GM12891 (cell line): Measurements from ENCODE around the gene OTUB1.

Experiments used
- DNase-seq: peaks from one replicate; pipeline ENCODE4 v3.0.0; 2011; ENCODE audit warnings: low spot score; ENCODE audit not compliant: insufficient read length
- FAIRE-seq: peaks from 2 replicates; lab custom pipeline; 2011; peaks lifted over from hg19 to GRCh38; lab: Jason Lieb, UNC
- PAX5 ChIP-seq: IDR thresholded peaks from 2 replicates; pipeline ENCODE4 v1.6.1; 2011; ENCODE audit warnings: low read length, moderate library complexity, mild to moderate bottlenecking; ENCODE audit not compliant: insufficient read depth, severe bottlenecking
- POLR2A ChIP-seq: IDR thresholded peaks from 2 replicates; pipeline ENCODE4 v1.6.1; 2011; ENCODE audit warnings: low read depth, low read length, control low read depth
- POLR2AphosphoS5 ChIP-seq: IDR thresholded peaks from 2 replicates; pipeline ENCODE4 v1.6.1; 2011; ENCODE audit warnings: low read depth, low read length, control low read depth
- POU2F2 ChIP-seq: IDR thresholded peaks from 2 replicates; pipeline ENCODE4 v1.6.1; 2011; ENCODE audit warnings: low read depth, mild to moderate bottlenecking, control low read depth, low read length, moderate library complexity
- SPI1 ChIP-seq: IDR thresholded peaks from 2 replicates; pipeline ENCODE4 v1.6.1; 2011; ENCODE audit warnings: low read depth, low read length, control low read depth
- TAF1 ChIP-seq: IDR thresholded peaks from 2 replicates; pipeline ENCODE4 v1.6.1; 2011; ENCODE audit warnings: low read depth, low read length, control low read depth

Gene OTUB1

GRCh38 chr11:64006398-64006797 is 20.2 kb downstream of the OTUB1 start:
- no peak for FAIRE-seq
- TF ChIP-seq TAF1: no peak
- TF ChIP-seq POU2F2: no peak
- TF ChIP-seq PAX5: no peak
- TF ChIP-seq POLR2AphosphoS5: no peak
- TF ChIP-seq SPI1: no peak
- TF ChIP-seq POLR2A: no peak
- DNase-seq: no peak

- TF ChIP-seq POLR2AphosphoS5 (no peak), SPI1 (no peak), POLR2A (no peak), PAX5 (no peak), TAF1 (no peak), POU2F2 (no peak)
- FAIRE-seq: no peak
- no peak for DNase-seq
These were observed 21.0 kb downstream of the OTUB1 start for GRCh38 chr11:64007160-64007628.

GRCh38 chr11:64007629-64008282 is 21.5 kb downstream of the OTUB1 start:
- TF ChIP-seq POU2F2: no peak
- no peak for TF ChIP-seq POLR2AphosphoS5
- no peak for TF ChIP-seq PAX5
- no peak for TF ChIP-seq POLR2A
- TF ChIP-seq SPI1: no peak
- TF ChIP-seq TAF1: no peak
- no peak for FAIRE-seq
- DNase-seq: no peak

DNA sequence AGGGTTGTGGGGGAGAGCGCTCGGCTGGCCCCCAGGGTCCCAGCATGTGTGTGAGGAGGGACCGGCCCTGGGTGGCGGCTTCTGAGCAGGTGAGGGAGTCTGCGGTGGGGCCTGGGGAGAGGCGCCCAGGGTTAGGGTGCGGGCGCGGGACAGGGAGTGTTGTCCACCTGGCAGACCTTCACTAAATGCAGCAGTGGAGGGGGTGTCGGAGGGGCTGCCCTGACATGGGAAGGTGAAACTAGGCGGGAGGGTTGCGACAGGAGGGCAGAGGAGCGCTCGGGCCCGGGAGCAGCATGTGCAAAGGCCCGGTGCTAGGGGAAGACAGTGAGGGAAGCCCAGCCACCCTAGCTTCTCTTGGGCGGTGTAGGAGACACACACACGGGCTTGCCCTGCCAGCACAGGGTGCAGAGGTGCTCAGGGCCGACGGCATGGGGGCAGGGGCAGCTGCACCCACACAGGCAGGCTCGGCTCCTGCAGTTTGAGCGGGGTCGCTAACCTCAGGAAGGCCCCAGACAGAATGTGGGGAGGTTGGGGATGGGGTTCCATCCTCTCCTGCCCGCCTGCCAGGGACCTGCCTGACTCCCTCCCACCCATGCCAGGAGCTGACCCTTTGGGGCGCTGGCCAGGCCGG is 22.2 kb downstream of the OTUB1 start:
- TF ChIP-seq TAF1 (no peak), POLR2A (no peak), POU2F2 (no peak), POLR2AphosphoS5 (no peak), SPI1 (no peak), PAX5 (no peak)
- DNase-seq: no peak
- no peak for FAIRE-seq

DNA sequence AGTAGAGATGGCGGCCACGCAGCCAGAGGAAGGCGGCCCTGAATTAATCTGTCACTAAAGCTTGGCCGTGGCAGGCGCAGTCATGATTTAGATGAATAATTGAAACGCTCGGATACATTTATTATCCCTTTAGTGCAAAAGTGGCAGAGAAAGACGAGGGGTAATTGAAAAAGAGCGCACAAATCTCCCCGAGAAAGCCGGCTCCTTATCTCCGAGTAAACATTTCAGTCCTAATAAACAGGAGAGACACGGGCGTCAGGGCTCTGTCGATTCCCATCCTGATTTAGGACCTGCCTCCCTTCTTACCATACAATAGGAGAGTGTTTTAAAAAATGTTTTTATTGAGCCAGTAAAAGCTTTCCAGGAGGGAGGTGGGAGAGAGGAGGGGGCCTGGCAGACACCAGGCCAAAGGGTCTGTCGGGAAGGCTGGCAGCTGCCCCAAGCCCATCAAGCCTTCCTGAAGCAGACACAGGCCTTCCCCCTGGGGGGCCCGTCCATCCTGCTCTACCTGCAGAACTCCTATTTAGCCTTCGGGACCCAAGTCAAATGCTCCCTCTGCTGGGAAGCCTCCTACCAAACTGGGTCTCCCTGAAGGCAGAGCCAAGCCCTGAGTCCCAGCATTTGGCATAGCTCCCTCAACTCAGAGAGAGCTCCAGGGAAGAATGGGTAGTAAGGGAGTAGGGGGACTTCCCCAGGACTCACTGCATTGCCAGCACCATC is 22.8 kb downstream of the OTUB1 start:
- no peak for FAIRE-seq
- TF ChIP-seq TAF1 (no peak), POU2F2 (no peak), SPI1 (no peak), PAX5 (no peak), POLR2A (no peak), POLR2AphosphoS5 (no peak)
- DNase-seq: no peak

DNA sequence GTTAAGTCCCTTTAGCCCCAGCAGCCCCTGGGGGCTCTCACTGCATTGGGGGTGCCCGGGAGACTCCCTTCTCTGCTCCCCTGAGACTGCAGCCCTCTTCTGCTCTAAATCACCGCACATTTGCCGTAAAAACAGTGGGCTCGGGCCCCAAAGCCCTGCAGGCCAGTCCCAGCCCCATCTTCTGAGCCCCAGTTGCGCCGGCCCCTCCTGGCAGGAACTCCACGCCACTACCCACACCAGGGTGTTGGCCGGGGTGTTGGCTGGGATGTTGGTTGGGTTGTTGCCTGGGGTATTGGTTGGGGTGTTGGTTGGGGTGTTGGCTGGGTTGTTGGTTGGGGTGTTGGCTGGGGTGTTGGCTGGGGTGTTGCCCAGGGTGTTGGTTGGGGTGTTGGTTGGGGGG is 23.5 kb downstream of the OTUB1 start:
- TF ChIP-seq POLR2A: no peak
- no peak for TF ChIP-seq SPI1
- no peak for TF ChIP-seq POLR2AphosphoS5
- TF ChIP-seq POU2F2: no peak
- TF ChIP-seq PAX5: no peak
- TF ChIP-seq TAF1: no peak
- no peak for DNase-seq
- FAIRE-seq: no peak

- DNase-seq: no peak
- TF ChIP-seq SPI1 (no peak), PAX5 (no peak), TAF1 (no peak), POLR2AphosphoS5 (no peak), POU2F2 (no peak), POLR2A (no peak)
- no peak for FAIRE-seq
These were observed 24.5 kb downstream of the OTUB1 start for GRCh38 chr11:64010783-64011182.

DNA sequence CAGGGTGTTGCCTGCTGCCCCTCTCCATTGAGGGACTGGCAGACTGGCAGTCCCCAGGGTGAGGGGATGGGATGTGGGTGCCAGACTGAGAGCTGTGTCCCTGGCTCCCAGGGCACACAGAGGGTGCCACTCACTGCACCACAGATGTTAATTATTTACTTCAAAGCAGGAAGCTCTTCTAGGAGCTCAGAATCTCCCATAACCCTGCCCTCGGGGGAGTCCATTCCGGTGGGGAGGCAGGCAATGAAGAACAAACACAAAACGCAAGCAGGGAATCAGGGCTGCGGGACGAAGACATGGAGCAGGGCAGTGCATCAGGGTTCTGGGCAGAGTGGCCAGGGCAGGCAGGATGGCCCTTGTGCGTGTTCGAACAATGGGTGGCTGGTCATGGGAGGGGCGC is 25.1 kb downstream of the OTUB1 start:
- DNase-seq: no peak
- no peak for FAIRE-seq
- TF ChIP-seq POLR2A (no peak), TAF1 (no peak), SPI1 (no peak), PAX5 (no peak), POLR2AphosphoS5 (no peak), POU2F2 (no peak)

DNA sequence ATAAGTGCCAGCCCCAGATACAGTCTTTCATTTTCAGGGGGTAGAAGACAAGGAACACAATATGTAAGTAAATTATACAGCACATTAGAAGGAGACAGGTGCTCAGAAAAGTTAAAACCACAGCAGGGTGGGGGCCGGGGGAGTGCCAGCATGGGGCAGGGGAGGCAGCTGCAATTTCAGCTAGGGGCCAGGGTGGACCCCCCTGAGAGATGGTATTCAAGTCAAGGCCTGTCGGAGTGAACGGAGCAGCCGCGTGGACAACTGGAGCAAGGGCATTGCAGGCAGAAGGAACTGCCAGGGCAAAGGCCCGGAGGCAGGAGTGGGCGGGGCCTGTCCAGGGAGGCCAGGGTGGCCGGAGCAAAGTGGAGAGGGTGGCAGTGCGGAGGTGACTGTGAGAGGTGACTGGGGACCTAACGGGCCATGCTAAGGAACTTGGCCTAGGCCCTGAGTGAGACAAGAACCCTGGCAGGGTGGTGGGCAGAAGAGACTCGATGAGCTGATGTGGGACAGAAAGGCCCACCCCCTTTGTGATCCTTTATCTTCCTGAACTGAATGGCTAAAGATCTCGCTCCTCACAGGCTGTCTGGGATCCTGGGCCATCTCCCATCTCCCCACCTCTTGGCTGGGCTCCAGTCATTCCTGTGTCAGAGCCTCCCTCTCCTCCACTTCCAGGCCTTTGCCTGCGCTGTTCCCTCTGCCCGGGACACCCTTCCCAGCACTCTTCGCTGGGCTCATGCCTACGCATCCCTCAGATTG is 27.1 kb downstream of the OTUB1 start:
- no peak for DNase-seq
- no peak for FAIRE-seq
- TF ChIP-seq TAF1 (no peak), PAX5 (no peak), POLR2A (no peak), POLR2AphosphoS5 (no peak), POU2F2 (no peak), SPI1 (no peak)

GRCh38 chr11:64014356-64014755 is 28.1 kb downstream of the OTUB1 start:
- no peak for FAIRE-seq
- TF ChIP-seq TAF1 (no peak), POU2F2 (no peak), POLR2AphosphoS5 (no peak), PAX5 (no peak), SPI1 (no peak), POLR2A (no peak)

More at GRCh38 chr11:64014356-64014755, 28.1 kb downstream of the OTUB1 start:
- no peak for DNase-seq
